ENCODE data around the gene E2F4.
A peak's percentile ranks its signal among the peaks of the same experiment; 100 is the strongest.

DNA sequence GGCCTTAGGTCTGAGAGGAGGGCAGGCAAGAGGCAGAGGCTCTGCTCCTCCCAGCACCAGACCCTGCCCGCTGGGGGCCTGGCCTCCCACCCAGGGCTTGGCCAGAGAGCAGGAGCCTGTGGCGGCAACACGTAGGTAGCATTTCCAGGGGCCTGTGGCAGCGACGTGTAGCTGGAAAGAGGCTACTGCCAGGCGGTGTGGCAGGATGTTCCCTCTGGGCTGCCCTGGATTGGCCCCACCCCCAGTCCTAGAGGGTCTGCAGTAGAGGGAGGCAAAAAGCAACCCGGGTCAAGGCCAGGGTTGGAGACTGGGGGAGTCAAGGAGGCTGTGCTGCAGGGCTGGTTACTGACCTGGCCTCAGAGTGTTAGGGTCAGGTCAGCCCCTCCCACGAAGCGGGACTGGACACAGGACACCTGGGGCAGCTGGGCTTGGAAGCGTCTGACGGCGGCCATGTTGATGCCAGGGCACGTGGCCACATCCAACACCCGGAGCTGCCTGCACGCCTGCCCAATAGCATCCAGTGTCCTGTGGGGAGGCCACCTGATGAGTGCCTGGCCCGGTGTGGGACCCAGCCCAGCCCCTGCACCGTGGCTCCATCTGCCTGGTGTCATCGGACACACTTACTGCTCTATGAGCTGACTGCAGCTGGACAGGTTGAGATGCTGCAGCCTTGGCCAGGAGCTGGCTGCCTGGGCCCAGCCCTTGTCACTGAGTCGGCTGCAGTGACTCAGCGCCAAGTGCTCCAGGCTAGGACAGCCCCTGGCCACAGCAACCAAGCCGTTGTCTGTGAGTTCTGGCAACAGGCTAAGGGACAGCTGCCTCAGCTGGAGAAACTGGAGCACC lies 15.5 kb downstream of the E2F4 start:
- TF ChIP-seq POLR2AphosphoS5 (IDR thresholded peaks at IDR 0.05; ENCODE audit: low read depth, low read length) (peak; percentile 30; the same call in 1 of the 2 replicates), POLR2A (IDR thresholded peaks at IDR 0.05; ENCODE audit: borderline replicate concordance, extremely low read depth, insufficient read depth, insufficient read length) (no peak), JUND (IDR thresholded peaks at IDR 0.05) (no peak), SIN3A (IDR thresholded peaks at IDR 0.05; ENCODE audit: low read depth) (no peak), FOSL1 (IDR thresholded peaks at IDR 0.05; ENCODE audit: low read depth) (no peak), RAD21 (IDR thresholded peaks at IDR 0.05; ENCODE audit: low read depth) (no peak), EZH2phosphoT487 (IDR thresholded peaks at IDR 0.05; ENCODE audit: borderline replicate concordance) (no peak), SP1 (IDR thresholded peaks at IDR 0.05; ENCODE audit: low read depth) (no peak), EZH2 (IDR thresholded peaks at IDR 0.05) (no peak)
- TF ChIP-seq, protein P1, sequence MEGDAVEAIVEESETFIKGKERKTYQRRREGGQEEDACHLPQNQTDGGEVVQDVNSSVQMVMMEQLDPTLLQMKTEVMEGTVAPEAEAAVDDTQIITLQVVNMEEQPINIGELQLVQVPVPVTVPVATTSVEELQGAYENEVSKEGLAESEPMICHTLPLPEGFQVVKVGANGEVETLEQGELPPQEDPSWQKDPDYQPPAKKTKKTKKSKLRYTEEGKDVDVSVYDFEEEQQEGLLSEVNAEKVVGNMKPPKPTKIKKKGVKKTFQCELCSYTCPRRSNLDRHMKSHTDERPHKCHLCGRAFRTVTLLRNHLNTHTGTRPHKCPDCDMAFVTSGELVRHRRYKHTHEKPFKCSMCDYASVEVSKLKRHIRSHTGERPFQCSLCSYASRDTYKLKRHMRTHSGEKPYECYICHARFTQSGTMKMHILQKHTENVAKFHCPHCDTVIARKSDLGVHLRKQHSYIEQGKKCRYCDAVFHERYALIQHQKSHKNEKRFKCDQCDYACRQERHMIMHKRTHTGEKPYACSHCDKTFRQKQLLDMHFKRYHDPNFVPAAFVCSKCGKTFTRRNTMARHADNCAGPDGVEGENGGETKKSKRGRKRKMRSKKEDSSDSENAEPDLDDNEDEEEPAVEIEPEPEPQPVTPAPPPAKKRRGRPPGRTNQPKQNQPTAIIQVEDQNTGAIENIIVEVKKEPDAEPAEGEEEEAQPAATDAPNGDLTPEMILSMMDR (IDR thresholded peaks at IDR 0.05 in 2 of 3, conservative IDR thresholded peaks at IDR 0.05 in 1 of 3; ENCODE audit: borderline replicate concordance in 1 of 3, insufficient read depth in 1 of 3, low read depth in 2 of 3, low read length in 2 of 3), result no peak
- TF ChIP-seq, protein P2, sequence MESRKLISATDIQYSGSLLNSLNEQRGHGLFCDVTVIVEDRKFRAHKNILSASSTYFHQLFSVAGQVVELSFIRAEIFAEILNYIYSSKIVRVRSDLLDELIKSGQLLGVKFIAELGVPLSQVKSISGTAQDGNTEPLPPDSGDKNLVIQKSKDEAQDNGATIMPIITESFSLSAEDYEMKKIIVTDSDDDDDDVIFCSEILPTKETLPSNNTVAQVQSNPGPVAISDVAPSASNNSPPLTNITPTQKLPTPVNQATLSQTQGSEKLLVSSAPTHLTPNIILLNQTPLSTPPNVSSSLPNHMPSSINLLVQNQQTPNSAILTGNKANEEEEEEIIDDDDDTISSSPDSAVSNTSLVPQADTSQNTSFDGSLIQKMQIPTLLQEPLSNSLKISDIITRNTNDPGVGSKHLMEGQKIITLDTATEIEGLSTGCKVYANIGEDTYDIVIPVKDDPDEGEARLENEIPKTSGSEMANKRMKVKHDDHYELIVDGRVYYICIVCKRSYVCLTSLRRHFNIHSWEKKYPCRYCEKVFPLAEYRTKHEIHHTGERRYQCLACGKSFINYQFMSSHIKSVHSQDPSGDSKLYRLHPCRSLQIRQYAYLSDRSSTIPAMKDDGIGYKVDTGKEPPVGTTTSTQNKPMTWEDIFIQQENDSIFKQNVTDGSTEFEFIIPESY (IDR thresholded peaks at IDR 0.05; ENCODE audit: extremely low read depth, insufficient replicate concordance, low read length), result no peak
- TF ChIP-seq, protein P3, sequence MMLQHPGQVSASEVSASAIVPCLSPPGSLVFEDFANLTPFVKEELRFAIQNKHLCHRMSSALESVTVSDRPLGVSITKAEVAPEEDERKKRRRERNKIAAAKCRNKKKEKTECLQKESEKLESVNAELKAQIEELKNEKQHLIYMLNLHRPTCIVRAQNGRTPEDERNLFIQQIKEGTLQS (IDR thresholded peaks at IDR 0.05), result no peak

Measured in HCT116 (cell line).